ENCODE results near the gene UGT1A7.

DNA sequence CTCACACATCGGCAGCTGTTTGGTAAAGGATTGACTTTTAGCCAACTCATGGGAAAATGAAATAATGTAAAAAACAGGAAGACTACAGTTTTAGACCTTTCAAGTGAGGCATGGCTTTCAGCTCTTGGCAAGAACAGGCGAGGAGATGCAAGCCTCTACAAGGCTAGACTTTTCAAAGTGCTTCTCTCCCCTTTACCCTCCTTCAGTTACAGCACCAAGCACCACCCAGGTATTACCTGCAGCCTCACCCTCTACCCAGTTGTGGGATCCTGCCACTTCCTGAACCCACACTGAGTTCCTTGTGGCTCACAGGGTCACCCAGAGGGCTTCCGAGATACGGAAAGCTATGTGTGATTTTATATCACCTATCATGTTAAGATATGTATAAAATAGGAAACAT is 30.7 kb upstream of the UGT1A7 start:
- TF ChIP-seq, protein P1, sequence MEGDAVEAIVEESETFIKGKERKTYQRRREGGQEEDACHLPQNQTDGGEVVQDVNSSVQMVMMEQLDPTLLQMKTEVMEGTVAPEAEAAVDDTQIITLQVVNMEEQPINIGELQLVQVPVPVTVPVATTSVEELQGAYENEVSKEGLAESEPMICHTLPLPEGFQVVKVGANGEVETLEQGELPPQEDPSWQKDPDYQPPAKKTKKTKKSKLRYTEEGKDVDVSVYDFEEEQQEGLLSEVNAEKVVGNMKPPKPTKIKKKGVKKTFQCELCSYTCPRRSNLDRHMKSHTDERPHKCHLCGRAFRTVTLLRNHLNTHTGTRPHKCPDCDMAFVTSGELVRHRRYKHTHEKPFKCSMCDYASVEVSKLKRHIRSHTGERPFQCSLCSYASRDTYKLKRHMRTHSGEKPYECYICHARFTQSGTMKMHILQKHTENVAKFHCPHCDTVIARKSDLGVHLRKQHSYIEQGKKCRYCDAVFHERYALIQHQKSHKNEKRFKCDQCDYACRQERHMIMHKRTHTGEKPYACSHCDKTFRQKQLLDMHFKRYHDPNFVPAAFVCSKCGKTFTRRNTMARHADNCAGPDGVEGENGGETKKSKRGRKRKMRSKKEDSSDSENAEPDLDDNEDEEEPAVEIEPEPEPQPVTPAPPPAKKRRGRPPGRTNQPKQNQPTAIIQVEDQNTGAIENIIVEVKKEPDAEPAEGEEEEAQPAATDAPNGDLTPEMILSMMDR (IDR thresholded peaks at IDR 0.05) = no peak
- no peak for TF ChIP-seq POLR2A (IDR thresholded peaks at IDR 0.05)

Data from prostate gland (tissue), 2 donors.